Urothelium cell line (cell line): ENCODE results near the gene PRR29.

Source experiments
- DNase-seq: peaks from one replicate; pipeline ENCODE4 v3.0.0; 2011; ENCODE audit warnings: low spot score, mixed read lengths
- FAIRE-seq: peaks from 2 replicates; lab custom pipeline; 2011; peaks lifted over from hg19 to GRCh38; lab: Jason Lieb, UNC

PRR29 gene

GRCh38 chr17:63998050-63998720 is at the start of gene PRR29:
Gene PRR29 (plus strand): TSS chr17:63998351. CDS start chr17:63998365, 14 bp downstream.
- peak; percentile 98 for DNase-seq
- peak; percentile 79 for FAIRE-seq

- FAIRE-seq (no peak), DNase-seq (no peak)
Measured at GRCh38 chr17:63948521-63948920, 49.6 kb upstream of the PRR29 start.

GRCh38 chr17:63949576-63950250 is 48.4 kb upstream of the PRR29 start:
- FAIRE-seq (no peak), DNase-seq (no peak)

GRCh38 chr17:63950940-63951907 is 46.9 kb upstream of the PRR29 start:
- DNase-seq (peak; percentile 53), FAIRE-seq (no peak)

- FAIRE-seq (no peak), DNase-seq (no peak)
Measured at GRCh38 chr17:63954402-63955063, 43.6 kb upstream of the PRR29 start.

GRCh38 chr17:63955232-63955631 is 42.9 kb upstream of the PRR29 start:
- DNase-seq (no peak), FAIRE-seq (peak; percentile 59)

GRCh38 chr17:63955791-63956190 is 42.4 kb upstream of the PRR29 start:
- FAIRE-seq, result no peak

GRCh38 chr17:63956296-63956920 is 41.7 kb upstream of the PRR29 start:
- DNase-seq (no peak), FAIRE-seq (no peak)

More at GRCh38 chr17:63955791-63956190, 42.4 kb upstream of the PRR29 start:
- DNase-seq, result no peak

- DNase-seq, result no peak
- FAIRE-seq, result no peak
Measured at GRCh38 chr17:63960006-63960405, 38.1 kb upstream of the PRR29 start.

- DNase-seq (no peak), FAIRE-seq (no peak)
Measured at GRCh38 chr17:63960430-63960829, 37.7 kb upstream of the PRR29 start.

- peak; percentile 44 for FAIRE-seq
- peak; percentile 61 for DNase-seq
Measured at GRCh38 chr17:63961355-63962212, 36.6 kb upstream of the PRR29 start.

- DNase-seq, result no peak
- FAIRE-seq, result peak; percentile 30
Measured at GRCh38 chr17:63962298-63962744, 35.8 kb upstream of the PRR29 start.

- FAIRE-seq (peak; percentile 5), DNase-seq (no peak)
Measured at GRCh38 chr17:63963123-63963522, 35.0 kb upstream of the PRR29 start.

GRCh38 chr17:63966646-63967264 is 31.4 kb upstream of the PRR29 start:
- peak; percentile 82 for FAIRE-seq
- no peak for DNase-seq

GRCh38 chr17:63967953-63968352 is 30.2 kb upstream of the PRR29 start:
- peak; percentile 67 for DNase-seq
- FAIRE-seq, result peak; percentile 99

- DNase-seq, result no peak
- FAIRE-seq, result no peak
Measured at GRCh38 chr17:63969278-63969677, 28.9 kb upstream of the PRR29 start.

- DNase-seq, result no peak
- no peak for FAIRE-seq
Measured at GRCh38 chr17:63972796-63973195, 25.4 kb upstream of the PRR29 start, which contains the start of gene SCN4A. Gene SCN4A (minus strand): TSS chr17:63972918. CDS start chr17:63972841, 77 bp downstream.

- DNase-seq (no peak), FAIRE-seq (peak; percentile 30)
Measured at GRCh38 chr17:63973247-63973646, 24.9 kb upstream of the PRR29 start.
